DOHH2 (cell line): Measurements from ENCODE around the gene TUBB2A.

Experiments
- EZH2phosphoT487 ChIP-seq: fragments of 200-600 bp; sonication (generic); IDR thresholded peaks from 2 replicates; pipeline ENCODE4 v1.6.1; 2017; ENCODE audit warnings: borderline replicate concordance, mild to moderate bottlenecking, antibody characterized with exemption, low read length, moderate library complexity, mixed read lengths
- TF ChIP-seq, protein P1 (sequence below): fragments of 200-600 bp; sonication (generic); IDR thresholded peaks from one replicate; pipeline ENCODE4 v1.5.1; 2014; ENCODE audit warnings: antibody characterized with exemption, mild to moderate bottlenecking, low read depth, low read length; ENCODE audit not compliant: poor library complexity, severe bottlenecking

DNA sequence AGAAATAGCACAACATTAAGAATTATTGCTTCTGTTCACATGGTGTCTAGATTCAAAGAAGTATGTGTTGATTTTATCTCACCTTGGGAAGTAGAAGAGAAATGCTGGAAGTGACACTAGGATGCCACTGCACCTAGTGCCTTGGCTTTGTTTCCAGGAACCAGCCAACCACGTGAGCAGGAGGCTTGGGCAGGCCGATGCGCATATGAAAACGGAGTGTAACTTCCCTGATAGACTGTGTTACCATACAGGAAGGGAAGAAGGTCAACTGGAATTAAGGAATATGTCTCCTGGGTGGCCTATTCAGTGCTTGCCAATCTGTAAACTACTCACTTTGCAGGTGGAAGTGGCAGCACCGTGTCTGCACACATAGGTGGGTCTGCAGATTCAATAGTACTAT, 42.0 kb upstream of the TUBB2A start:
- TF ChIP-seq, protein P1, sequence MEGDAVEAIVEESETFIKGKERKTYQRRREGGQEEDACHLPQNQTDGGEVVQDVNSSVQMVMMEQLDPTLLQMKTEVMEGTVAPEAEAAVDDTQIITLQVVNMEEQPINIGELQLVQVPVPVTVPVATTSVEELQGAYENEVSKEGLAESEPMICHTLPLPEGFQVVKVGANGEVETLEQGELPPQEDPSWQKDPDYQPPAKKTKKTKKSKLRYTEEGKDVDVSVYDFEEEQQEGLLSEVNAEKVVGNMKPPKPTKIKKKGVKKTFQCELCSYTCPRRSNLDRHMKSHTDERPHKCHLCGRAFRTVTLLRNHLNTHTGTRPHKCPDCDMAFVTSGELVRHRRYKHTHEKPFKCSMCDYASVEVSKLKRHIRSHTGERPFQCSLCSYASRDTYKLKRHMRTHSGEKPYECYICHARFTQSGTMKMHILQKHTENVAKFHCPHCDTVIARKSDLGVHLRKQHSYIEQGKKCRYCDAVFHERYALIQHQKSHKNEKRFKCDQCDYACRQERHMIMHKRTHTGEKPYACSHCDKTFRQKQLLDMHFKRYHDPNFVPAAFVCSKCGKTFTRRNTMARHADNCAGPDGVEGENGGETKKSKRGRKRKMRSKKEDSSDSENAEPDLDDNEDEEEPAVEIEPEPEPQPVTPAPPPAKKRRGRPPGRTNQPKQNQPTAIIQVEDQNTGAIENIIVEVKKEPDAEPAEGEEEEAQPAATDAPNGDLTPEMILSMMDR = no peak
- TF ChIP-seq EZH2phosphoT487 = no peak
